IMR-90 (cell line): ENCODE data around the gene CHD2. TPM values are rescaled to one million over a fixed set of nuclear protein-coding genes. Genes with fewer than 3 reads are reported as not detected.
A peak's percentile ranks its signal among the peaks of the same experiment; 100 is the strongest.

ENCODE experiments used
- ATAC-seq: fragments of 200-7000 bp; cut with Tn5 transposase; 2 replicates; pipeline ENCODE4 v1.9.1; 2020; ENCODE audit warnings: low read depth, mild to moderate bottlenecking, moderate library complexity
- BruUV-seq: library from RNA; stranded (reverse); fragments of 400-500 nt; replicated peaks from 2 replicates; lab custom pipeline; 2021; lab: Mats Ljungman, UMichigan
- CTCF ChIA-PET: fragments of 300-600 bp; formaldehyde crosslinking; extraction: SDS; loops from one replicate; lab custom pipeline; 2021; ENCODE audit warnings: antibody characterized with exemption; lab: Yijun Ruan, JAX
- POLR2A ChIA-PET: fragments of 300-600 bp; sonication (Branson Sonifier 250); formaldehyde crosslinking; loops from one replicate; lab custom pipeline; 2022; ENCODE audit warnings: antibody characterized with exemption; ENCODE audit not compliant: unreplicated experiment; lab: Charles Lee
- DNase-seq: peaks from one replicate; pipeline ENCODE4 v3.0.0; 2013
- H2AFZ ChIP-seq: replicated peaks from 2 replicates; pipeline ENCODE3; 2013; ENCODE audit warnings: low read length, mild to moderate bottlenecking; ENCODE audit not compliant: poor library complexity
- H2AK5ac ChIP-seq: 2 replicates; pipeline ENCODE4 v1.6.1; 2013; ENCODE audit warnings: low read depth, low read length, inconsistent platforms
- H2AK9ac ChIP-seq: replicated peaks from 2 replicates; pipeline ENCODE3; 2013; ENCODE audit warnings: mild to moderate bottlenecking, low read depth, low read length, moderate library complexity; ENCODE audit not compliant: poor library complexity
- H2BK120ac ChIP-seq: 2 replicates; pipeline ENCODE4 v1.6.1; 2013; ENCODE audit warnings: low read depth, low read length, inconsistent platforms
- H2BK15ac ChIP-seq: 3 replicates; pipeline ENCODE4 v1.6.1; 2013; ENCODE audit warnings: low read depth, low read length, inconsistent platforms
- H2BK20ac ChIP-seq: 2 replicates; pipeline ENCODE4 v1.6.1; 2013; ENCODE audit warnings: low read depth, mild to moderate bottlenecking, inconsistent platforms, low read length, moderate library complexity
- H2BK5ac ChIP-seq: 2 replicates; pipeline ENCODE4 v1.6.1; 2013; ENCODE audit warnings: mild to moderate bottlenecking, low read depth, low read length, inconsistent platforms; ENCODE audit not compliant: poor library complexity, severe bottlenecking
- H3K14ac ChIP-seq: replicated peaks from 2 replicates; pipeline ENCODE4 v1.6.1; 2013; ENCODE audit warnings: low read depth, low read length, inconsistent platforms
- H3K18ac ChIP-seq: 2 replicates; pipeline ENCODE4 v1.6.1; 2013; ENCODE audit warnings: low read depth, low read length, control low read depth
- H3K23ac ChIP-seq: 2 replicates; pipeline ENCODE4 v1.6.1; 2013; ENCODE audit warnings: low read depth, low read length, inconsistent platforms
- H3K27ac ChIP-seq: 2 replicates; pipeline ENCODE4 v1.5.1; 2013; ENCODE audit warnings: mild to moderate bottlenecking, control low read depth, low read length; ENCODE audit not compliant: insufficient read depth
- H3K27me3 ChIP-seq: 2 replicates; pipeline ENCODE4 v1.6.1; 2013; ENCODE audit warnings: low read length; ENCODE audit not compliant: control insufficient read depth, insufficient read depth
- H3K36me3 ChIP-seq: 2 replicates; pipeline ENCODE4 v1.6.1; 2013; ENCODE audit warnings: low read length, mixed read lengths; ENCODE audit not compliant: control insufficient read depth, insufficient read depth
- H3K4ac ChIP-seq: 2 replicates; pipeline ENCODE4 v1.6.1; 2013; ENCODE audit warnings: low read depth, low read length, inconsistent platforms
- H3K4me1 ChIP-seq: 2 replicates; pipeline ENCODE4 v1.6.1; 2013; ENCODE audit warnings: low read length, mixed read lengths; ENCODE audit not compliant: control insufficient read depth, insufficient read depth
- H3K4me2 ChIP-seq: 2 replicates; pipeline ENCODE4 v1.6.1; 2013; ENCODE audit warnings: low read depth, mild to moderate bottlenecking, control low read depth, low read length, moderate library complexity
- H3K4me3 ChIP-seq: 2 replicates; pipeline ENCODE4 v1.5.1; 2013; ENCODE audit warnings: low read depth, mild to moderate bottlenecking, control low read depth, low read length, moderate library complexity; ENCODE audit not compliant: insufficient read depth
- H3K56ac ChIP-seq: 2 replicates; pipeline ENCODE4 v1.6.1; 2013; ENCODE audit warnings: low read length, inconsistent platforms; ENCODE audit not compliant: insufficient read depth; ENCODE audit errors: extremely low read depth
- H3K79me1 ChIP-seq, 2 experiments: 2 replicates each; pipeline ENCODE4 v1.6.1; 2013; ENCODE audit warnings: low read length in 2 of 2, inconsistent platforms in 1 of 2, low read depth in 1 of 2
- H3K9ac ChIP-seq: 2 replicates; pipeline ENCODE4 v1.6.1; 2013; ENCODE audit warnings: low read depth, low read length, control low read depth
- H3K9me1 ChIP-seq: 2 replicates; pipeline ENCODE4 v1.6.1; 2013; ENCODE audit warnings: low read length, inconsistent platforms; ENCODE audit not compliant: insufficient read depth
- H3K9me3 ChIP-seq: 2 replicates; pipeline ENCODE4 v1.6.1; 2013; ENCODE audit warnings: low read length; ENCODE audit not compliant: control insufficient read depth, insufficient read depth
- H4K20me1 ChIP-seq: 2 replicates; pipeline ENCODE4 v1.6.1; 2013; ENCODE audit warnings: low read length, inconsistent platforms; ENCODE audit not compliant: insufficient read depth
- H4K5ac ChIP-seq: 2 replicates; pipeline ENCODE4 v1.6.1; 2013; ENCODE audit warnings: mild to moderate bottlenecking, low read depth, low read length, control low read depth
- H4K8ac ChIP-seq, 2 experiments: 2 replicates each; pipeline ENCODE4 v1.6.1; 2013; ENCODE audit warnings: low read depth in 2 of 2, low read length in 2 of 2, control low read depth in 1 of 2, inconsistent platforms in 1 of 2
- H4K91ac ChIP-seq: 2 replicates; pipeline ENCODE4 v1.6.1; 2013; ENCODE audit warnings: low read depth, low read length, inconsistent platforms; ENCODE audit not compliant: insufficient read depth
- CHD1 ChIP-seq: IDR thresholded peaks from 2 replicates; pipeline ENCODE4 v1.6.1; 2012; ENCODE audit warnings: low read depth, low read length, improper control_type of control experiment
- CTCF ChIP-seq: conservative IDR thresholded peaks from 2 replicates; pipeline ENCODE4 v1.5.1; 2012; ENCODE audit warnings: mild to moderate bottlenecking, low read depth, low read length, improper control_type of control experiment
- FOS ChIP-seq: fragments of 150-350 bp; IDR thresholded peaks from 2 replicates; pipeline ENCODE4 v1.6.1; 2016; ENCODE audit warnings: low read depth, low read length
- MAFK ChIP-seq: IDR thresholded peaks from 2 replicates; pipeline ENCODE4 v1.6.1; 2012; ENCODE audit warnings: low read depth, low read length, improper control_type of control experiment
- MAZ ChIP-seq: IDR thresholded peaks from 2 replicates; pipeline ENCODE4 v1.6.1; 2012; ENCODE audit warnings: low read depth, mild to moderate bottlenecking, low read length, improper control_type of control experiment, moderate library complexity, borderline replicate concordance
- NFE2L2 ChIP-seq: fragments of 150-350 bp; IDR thresholded peaks from 2 replicates; pipeline ENCODE4 v1.6.1; 2016; ENCODE audit warnings: low read depth, mild to moderate bottlenecking, low read length
- POLR2A ChIP-seq: IDR thresholded peaks from 2 replicates; pipeline ENCODE4 v1.6.1; 2012; ENCODE audit warnings: mild to moderate bottlenecking, low read depth, low read length
- RCOR1 ChIP-seq: IDR thresholded peaks from 2 replicates; pipeline ENCODE4 v1.6.1; 2012; ENCODE audit warnings: mild to moderate bottlenecking, low read length, improper control_type of control experiment; ENCODE audit not compliant: insufficient replicate concordance
- RFX5 ChIP-seq: IDR thresholded peaks from 2 replicates; pipeline ENCODE4 v1.8.0; 2012; ENCODE audit warnings: low read depth, mild to moderate bottlenecking, low read length, moderate library complexity
- USF2 ChIP-seq: fragments of 150-350 bp; IDR thresholded peaks from 2 replicates; pipeline ENCODE4 v1.6.1; 2017; ENCODE audit warnings: mild to moderate bottlenecking, antibody characterized with exemption, low read length, low read depth
- WGBS, 2 experiments: methylation state at CpG; one replicate each; pipeline versions ENCODE4 v1.1.5 to v1.1.7; 2013; ENCODE audit warnings: missing lambda C conversion rate in 2 of 2; ENCODE audit not compliant: insufficient read length in 1 of 2; ENCODE audit errors: extremely low coverage in 2 of 2; 5-methylcytosine and 5-hydroxymethylcytosine counted together
- dilution Hi-C: fragments of 300-500 bp; cut with HindIII; formaldehyde crosslinking; loops from one replicate; pipeline ENCODE4 v1.14.3; 2018; ENCODE audit warnings: low sequenced_read_pairs; ENCODE audit not compliant: unreplicated experiment
- in situ Hi-C: fragments of 300-500 bp; cut with MboI; formaldehyde crosslinking; loops from 3 replicates; pipeline ENCODE4 v1.14.3; 2019; ENCODE audit warnings: low sequenced_read_pairs, inconsistent platforms, mixed read lengths
- intact Hi-C: fragments of 100-400 bp; cut with micrococcal nuclease; formaldehyde crosslinking; loops from 2 replicates; pipeline ENCODE4 v1.10.0; 2022
- polyA plus RNA-seq, 3 experiments: library from polyadenylated mRNA; depleted of rRNA; stranded (reverse); fragments of >200 nt; gene quantifications; 2 replicates each; pipeline ENCODE4 v1.2.3, GENCODE V29; 2012; ENCODE audit warnings: low replicate concordance in 1 of 3
- total RNA-seq: library from RNA; depleted of rRNA; stranded (reverse); fragments of >200 nt; gene quantifications from 2 replicates; pipeline ENCODE4 v1.2.3, GENCODE V29; 2012

The CHD2 gene
- total and polyA plus RNA-seq, 2 of the 4 experiments (the other 2 are of a cell fraction) = 44.9 to 64.7 TPM

- intact Hi-C loops (no loop called here), dilution Hi-C loops (no loop called here), in situ Hi-C loops (no loop called here)
- BruUV-seq = no TSS peak
- Histone ChIP-seq H3K56ac (no peak overlapping the region), H2BK20ac (no peak overlapping the region), H3K14ac (no peak overlapping the region), H2AK5ac (no peak overlapping the region), H3K4me2 (no peak overlapping the region), H3K23ac (no peak overlapping the region), H4K8ac (no peak overlapping the region), H2AFZ (peak overlapping the region; percentile 32), H3K9ac (no peak overlapping the region), H2BK120ac (no peak overlapping the region), H3K36me3 (no peaks in the 10 kb centered on the region), H2AK9ac (no peak overlapping the region), H3K9me3 (no peaks in the 10 kb centered on the region), H3K18ac (no peak overlapping the region), H3K79me1 (no peaks in the 10 kb centered on the region), H2BK15ac (no peak overlapping the region), H3K4ac (no peak overlapping the region), H3K27ac (no peak overlapping the region), H3K4me1 (peaks cover 1% of the 10 kb centered on the region; the same call in 1 of the 2 replicates), H3K9me1 (no peaks in the 10 kb centered on the region), H4K5ac (no peak overlapping the region), H4K20me1 (no peaks in the 10 kb centered on the region), H4K91ac (no peak overlapping the region), H3K4me3 (no peak overlapping the region), H2BK5ac (no peak overlapping the region), H3K27me3 (peaks cover 12% of the 10 kb centered on the region)
- no peak for ATAC-seq
- DNase-seq = no peak
- WGBS, 2 experiments = no CpG with 5 or more reads among the region's 8 CpGs
- ChIA-PET CTCF (interaction anchor here (1.5 kb wide), 1 partner anchor 29 kb away, joined by 3 read pairs; no protein-coding TSS in a partner anchor), POLR2A (no interaction called here)
- TF ChIP-seq RCOR1 = no peak
- TF ChIP-seq POLR2A = no peak
- no peak for TF ChIP-seq NFE2L2
- TF ChIP-seq FOS = no peak
- no peak for TF ChIP-seq RFX5
- TF ChIP-seq CTCF = no peak
- no peak for TF ChIP-seq MAZ
- no peak for TF ChIP-seq CHD1
- TF ChIP-seq USF2 = no peak
- TF ChIP-seq MAFK = no peak
Observed at GRCh38 chr15:93059442-93059841, 159.3 kb downstream of the CHD2 start.
